ENCODE results near the gene ENTPD8.
"Not testable (repeated sequence)": the region's sequence is repeated elsewhere in the genome, so short reads cannot be mapped to it uniquely, and the experiment has no call there.

Gene ENTPD8

GRCh38 chr9:137416006-137416562 lies 25.1 kb downstream of the ENTPD8 start:
- H3K4me3 ChIP-seq (replicated peaks; ENCODE audit: low read depth, low read length), result no peak overlapping the region
- TF ChIP-seq CTCF (IDR thresholded peaks at IDR 0.05; ENCODE audit: low read length, missing control alignments), result no peak
- DNase-seq (ENCODE audit: low read depth), result no peak

GRCh38 chr9:137415451-137415850 lies 25.7 kb downstream of the ENTPD8 start:
- no peak overlapping the region for H3K4me3 ChIP-seq (replicated peaks; ENCODE audit: low read depth, low read length)
- no peak for TF ChIP-seq CTCF (IDR thresholded peaks at IDR 0.05; ENCODE audit: low read length, missing control alignments)
- DNase-seq (ENCODE audit: low read depth), result no peak

- TF ChIP-seq CTCF (IDR thresholded peaks at IDR 0.05; ENCODE audit: low read length, missing control alignments), result no peak
- DNase-seq (ENCODE audit: low read depth), result no peak
- H3K4me3 ChIP-seq (replicated peaks; ENCODE audit: low read depth, low read length), result no peak overlapping the region
These were observed 28.7 kb downstream of the ENTPD8 start for GRCh38 chr9:137412431-137412830.

GRCh38 chr9:137411645-137412380 lies 29.3 kb downstream of the ENTPD8 start:
- no peak overlapping the region for H3K4me3 ChIP-seq (replicated peaks; ENCODE audit: low read depth, low read length)
- peak; percentile 96 for DNase-seq (ENCODE audit: low read depth)
- TF ChIP-seq CTCF (IDR thresholded peaks at IDR 0.05; ENCODE audit: low read length, missing control alignments), result no peak

GRCh38 chr9:137411260-137411644 lies 29.9 kb downstream of the ENTPD8 start:
- no peak for DNase-seq (ENCODE audit: low read depth)
- no peak for TF ChIP-seq CTCF (IDR thresholded peaks at IDR 0.05; ENCODE audit: low read length, missing control alignments)
- H3K4me3 ChIP-seq (replicated peaks; ENCODE audit: low read depth, low read length), result no peak overlapping the region

GRCh38 chr9:137410891-137411249 lies 30.3 kb downstream of the ENTPD8 start:
- TF ChIP-seq CTCF (IDR thresholded peaks at IDR 0.05; ENCODE audit: low read length, missing control alignments), result no peak
- no peak overlapping the region for H3K4me3 ChIP-seq (replicated peaks; ENCODE audit: low read depth, low read length)

GRCh38 chr9:137410236-137410890 lies 30.8 kb downstream of the ENTPD8 start:
- not testable (repeated sequence) for H3K4me3 ChIP-seq (replicated peaks; ENCODE audit: low read depth, low read length); DNase-seq (ENCODE audit: low read depth)

More at GRCh38 chr9:137410891-137411249, 30.3 kb downstream of the ENTPD8 start:
- DNase-seq (ENCODE audit: low read depth), result no peak

Data from fibroblast of pulmonary artery (primary cell).